ENCODE measurements around the gene PITX1.

GRCh38 chr5:135060021-135060420, 26.0 kb upstream of the PITX1 start:
- TF ChIP-seq POLR2A (IDR thresholded peaks at IDR 0.05; ENCODE audit: low read depth, low read length) (no peak), POLR2AphosphoS5 (IDR thresholded peaks at IDR 0.05; ENCODE audit: low read depth, low read length) (no peak), TAF1 (IDR thresholded peaks at IDR 0.05; ENCODE audit: low read depth, low read length) (no peak), PAX5 (IDR thresholded peaks at IDR 0.05; ENCODE audit: insufficient read depth, low read length, severe bottlenecking) (no peak), POU2F2 (IDR thresholded peaks at IDR 0.05; ENCODE audit: low read depth, low read length) (no peak)

Measured in GM12891 (cell line).